Activated CD4-positive, CD25-positive, alpha-beta regulatory T cell treated with anti-CD3 and anti-CD28 coated beads, Interleukin-2, amount 50 U/mL, for 16 hours (primary cell): ENCODE measurements around the gene RAMP3.

Experiments
- DNase-seq: peaks from one replicate; pipeline ENCODE4 v3.0.0-alpha.2; 2020; ENCODE audit warnings: low read depth, low spot score

Gene RAMP3

DNA sequence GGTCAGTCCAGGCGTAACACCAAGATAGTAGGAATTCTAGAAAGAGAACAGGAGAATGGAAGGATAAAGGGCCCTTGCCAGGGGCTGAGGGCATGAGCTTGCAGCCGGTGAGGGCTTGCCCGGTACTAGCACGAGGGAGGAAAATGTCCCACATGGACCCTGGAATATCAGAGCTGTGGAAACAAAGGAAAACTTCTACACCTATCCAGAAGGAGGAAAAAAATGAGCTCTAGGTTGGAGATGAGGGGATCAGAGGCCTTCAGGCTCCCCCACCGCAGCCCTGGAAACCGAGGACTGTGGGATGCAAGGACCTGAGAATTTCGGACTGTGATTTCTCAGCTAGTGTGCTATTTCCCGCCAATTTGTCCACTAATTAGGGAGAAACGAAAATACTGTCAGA, 22.1 kb downstream of the RAMP3 start:
- no peak for DNase-seq

GRCh38 chr7:45180084-45180986, 22.7 kb downstream of the RAMP3 start:
- DNase-seq = no peak

GRCh38 chr7:45181286-45181960, 23.8 kb downstream of the RAMP3 start:
- no peak for DNase-seq

- no peak for DNase-seq
Measured at GRCh38 chr7:45181991-45182855, 24.6 kb downstream of the RAMP3 start.

DNA sequence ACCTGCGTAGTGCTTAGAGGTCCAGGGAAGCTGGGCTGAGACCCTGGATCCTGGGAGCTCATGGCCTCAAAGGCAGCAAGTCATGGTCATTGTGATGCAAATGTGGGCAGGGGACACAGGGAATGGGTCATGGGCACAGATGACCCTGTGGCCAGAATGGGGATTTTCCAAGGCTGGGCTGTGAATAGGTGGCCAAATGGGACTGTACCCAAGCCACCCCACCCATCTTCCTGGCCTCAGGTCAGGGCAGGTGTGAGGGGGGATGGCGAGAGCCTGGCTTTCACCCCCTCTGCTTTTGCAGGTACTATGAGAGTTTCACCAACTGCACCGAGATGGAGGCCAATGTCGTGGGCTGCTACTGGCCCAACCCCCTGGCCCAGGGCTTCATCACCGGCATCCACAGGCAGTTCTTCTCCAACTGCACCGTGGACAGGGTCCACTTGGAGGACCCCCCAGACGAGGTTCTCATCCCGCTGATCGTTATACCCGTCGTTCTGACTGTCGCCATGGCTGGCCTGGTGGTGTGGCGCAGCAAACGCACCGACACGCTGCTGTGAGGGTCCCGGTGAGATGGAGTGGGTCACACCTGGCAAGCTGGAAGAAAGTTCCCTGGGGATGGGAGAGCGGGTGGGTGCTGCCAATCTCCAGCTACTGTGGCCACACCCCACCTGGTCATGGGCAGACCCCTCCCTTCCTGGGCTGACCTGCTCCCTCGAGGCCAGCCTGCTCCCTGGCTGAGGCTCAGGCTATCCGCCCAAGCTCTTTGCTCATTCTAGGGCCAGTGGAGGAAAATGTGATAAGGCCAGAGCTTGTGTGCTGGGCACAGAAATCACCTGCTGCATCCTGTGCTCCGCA, 25.5 kb downstream of the RAMP3 start:
- no peak for DNase-seq

DNA sequence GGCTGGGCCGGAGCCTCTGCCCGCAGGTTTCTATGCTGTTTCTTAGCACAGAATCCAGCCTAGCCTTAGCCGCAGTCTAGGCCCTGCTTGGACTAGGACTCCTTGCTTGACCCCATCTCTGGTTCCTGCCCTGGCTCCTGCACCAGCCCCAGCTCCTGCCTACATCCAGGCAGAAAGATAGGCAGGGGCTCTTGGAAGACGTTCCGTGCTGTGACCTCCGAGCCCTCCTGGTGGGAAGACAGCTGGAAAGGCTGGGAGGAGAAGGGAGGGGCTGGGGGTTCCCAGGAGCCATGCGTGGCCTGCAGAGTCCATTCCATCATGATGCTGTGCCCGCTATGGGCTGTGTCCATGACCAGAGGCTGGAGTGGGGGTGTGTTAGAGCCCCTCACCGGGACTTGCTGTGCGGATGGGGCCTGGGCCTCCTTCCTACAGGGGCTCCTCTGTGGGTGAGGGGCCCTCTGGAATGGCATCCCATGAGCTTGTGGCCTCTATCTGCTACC, 26.2 kb downstream of the RAMP3 start:
- DNase-seq = no peak

GRCh38 chr7:45184326-45185027, 26.9 kb downstream of the RAMP3 start:
- no peak for DNase-seq

GRCh38 chr7:45185028-45185863, 27.7 kb downstream of the RAMP3 start:
- no peak for DNase-seq

DNA sequence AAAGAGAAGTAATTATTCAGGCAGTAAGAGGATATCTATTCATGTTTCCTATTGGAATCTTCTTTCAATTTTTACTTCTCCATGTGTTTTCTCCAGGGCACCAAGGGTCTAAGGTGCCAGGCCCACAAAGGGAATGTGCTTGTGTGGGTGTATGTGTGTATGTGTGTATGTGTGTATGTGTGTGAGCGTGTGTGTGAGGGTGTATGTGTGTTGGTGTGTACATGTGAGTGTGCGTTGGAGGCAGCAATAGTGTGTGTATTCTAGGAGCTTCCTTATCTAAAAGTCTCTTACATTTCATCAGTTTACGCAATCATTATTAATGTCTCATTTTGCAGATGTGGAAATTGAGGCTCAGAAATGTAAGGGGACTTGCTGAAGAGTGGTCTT, 28.3 kb downstream of the RAMP3 start:
- DNase-seq = no peak

DNA sequence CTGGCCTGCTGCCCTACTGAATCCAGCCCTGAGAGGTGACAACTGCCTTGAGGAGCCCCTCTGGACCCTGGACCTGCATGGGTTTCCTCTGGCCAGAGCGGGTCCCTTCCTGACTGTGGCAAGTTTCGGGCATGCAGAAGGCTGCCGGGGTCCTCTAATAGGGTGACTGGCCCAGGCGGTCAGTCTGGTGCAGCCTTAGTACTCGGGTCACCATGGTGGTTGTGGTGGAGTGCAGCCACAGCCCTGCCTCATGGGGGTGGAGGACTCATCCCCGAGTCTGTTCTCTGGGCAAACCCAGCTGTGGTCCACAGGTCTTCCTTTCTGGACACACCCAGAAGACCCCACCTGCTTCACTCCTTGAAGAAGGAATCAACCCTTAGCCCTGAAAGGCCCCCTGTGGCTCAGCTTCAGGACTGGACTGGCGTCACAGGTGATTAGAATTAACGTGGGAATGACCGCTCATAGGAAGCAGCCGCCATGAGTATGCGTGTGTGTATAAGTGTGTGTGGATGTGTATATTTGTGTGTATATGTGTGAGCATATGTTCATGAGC, 28.7 kb downstream of the RAMP3 start:
- DNase-seq = no peak

GRCh38 chr7:45187089-45187945, 29.7 kb downstream of the RAMP3 start:
- DNase-seq = no peak

GRCh38 chr7:45187946-45188411, 30.4 kb downstream of the RAMP3 start:
- DNase-seq = no peak

DNA sequence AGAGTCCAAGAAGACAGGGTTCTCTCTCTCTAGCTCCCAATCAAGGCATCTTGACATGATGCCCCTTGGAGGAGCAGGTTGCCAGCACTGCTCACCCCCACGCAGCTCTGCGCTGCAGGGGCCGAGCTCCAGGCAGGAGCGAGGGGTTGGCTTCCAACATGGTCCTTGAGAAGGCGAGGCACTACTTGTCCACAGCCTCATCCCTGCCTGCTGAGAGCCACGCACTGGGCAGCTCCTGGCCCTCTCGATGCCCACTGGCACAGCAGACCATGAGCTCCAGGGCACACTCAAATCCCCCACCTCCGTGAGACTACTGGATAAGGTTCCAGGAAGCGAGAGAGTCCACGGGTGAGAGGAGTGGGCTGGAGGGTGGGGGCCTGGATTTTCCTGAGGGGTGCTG, 31.1 kb downstream of the RAMP3 start:
- no peak for DNase-seq

GRCh38 chr7:45189151-45189970, 31.8 kb downstream of the RAMP3 start:
- DNase-seq = no peak

GRCh38 chr7:45190406-45191165, 33.0 kb downstream of the RAMP3 start:
- no peak for DNase-seq

GRCh38 chr7:45191396-45191795, 33.8 kb downstream of the RAMP3 start:
- no peak for DNase-seq
